Mucosa of rectum (tissue), 2 donors: ENCODE measurements around the gene ART4.

ENCODE experiments used
- H3K27ac ChIP-seq, 2 donors: one replicate each; pipeline ENCODE4 v1.7.0; 2013; ENCODE audit warnings: inconsistent platforms in 2 of 2, low read depth in 2 of 2, low read length in 2 of 2
- H3K27me3 ChIP-seq, 2 donors: one replicate each; pipeline ENCODE4 v1.7.0; 2013; ENCODE audit warnings: low read length in 2 of 2; ENCODE audit not compliant: control insufficient read depth in 2 of 2, insufficient read depth in 2 of 2
- H3K36me3 ChIP-seq, 2 donors: one replicate each; pipeline ENCODE4 v1.7.0; 2013; ENCODE audit warnings: low read length in 2 of 2; ENCODE audit not compliant: control insufficient read depth in 2 of 2, insufficient read depth in 2 of 2
- H3K4me1 ChIP-seq, 2 donors: one replicate each; pipeline ENCODE4 v1.7.0; 2013; ENCODE audit warnings: low read length in 2 of 2, mild to moderate bottlenecking in 1 of 2; ENCODE audit not compliant: control insufficient read depth in 2 of 2, insufficient read depth in 2 of 2
- H3K4me3 ChIP-seq, 2 donors: one replicate each; pipeline ENCODE4 v1.7.0; 2013; ENCODE audit warnings: low read length in 2 of 2
- H3K9ac ChIP-seq, 2 donors: one replicate each; pipeline ENCODE4 v1.7.0; 2013; ENCODE audit warnings: low read length in 2 of 2, low read depth in 1 of 2, mild to moderate bottlenecking in 1 of 2
- H3K9me3 ChIP-seq, 2 donors: one replicate each; pipeline ENCODE4 v1.7.0; 2013; ENCODE audit warnings: low read length in 2 of 2; ENCODE audit not compliant: control insufficient read depth in 2 of 2
- donor health status: healthy.
- donor health status: Normal muscosa, but diverticular disease.

ART4 gene

DNA sequence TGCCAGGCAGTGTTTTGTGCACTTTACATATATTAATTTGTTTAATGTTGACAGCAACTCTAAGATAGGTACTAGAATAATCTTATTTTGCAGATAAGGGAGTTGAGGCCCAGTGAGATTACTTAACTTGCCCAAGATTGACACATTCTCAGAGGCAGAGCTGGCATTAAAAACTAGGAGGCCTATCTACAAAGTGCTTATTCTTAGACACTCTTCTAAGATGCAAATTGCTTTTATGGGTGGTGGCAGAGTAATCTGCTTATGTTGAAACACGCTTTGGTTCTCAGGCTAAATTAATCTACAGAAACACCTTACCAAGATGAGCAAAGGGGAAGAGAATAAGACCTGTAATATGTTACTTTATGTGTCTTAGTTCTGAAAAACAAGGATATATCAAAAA is 35.2 kb upstream of the ART4 start:
- H3K27ac ChIP-seq, result no peak overlapping the region
- no peaks in the 10 kb centered on the region for H3K9me3 ChIP-seq
- H3K9ac ChIP-seq, result no peak overlapping the region
- H3K27me3 ChIP-seq, result no peaks in the 10 kb centered on the region
- H3K4me1 ChIP-seq, result no peaks in the 10 kb centered on the region
- no peaks in the 10 kb centered on the region for H3K36me3 ChIP-seq
- no peak overlapping the region for H3K4me3 ChIP-seq

- H3K4me3 ChIP-seq, result no peak overlapping the region
- no peaks in the 10 kb centered on the region for H3K4me1 ChIP-seq
- H3K27ac ChIP-seq, result no peak overlapping the region
- no peaks in the 10 kb centered on the region for H3K9me3 ChIP-seq
- H3K36me3 ChIP-seq, result no peaks in the 10 kb centered on the region
- H3K9ac ChIP-seq, result no peak overlapping the region
- H3K27me3 ChIP-seq, result no peaks in the 10 kb centered on the region
These were observed 33.5 kb upstream of the ART4 start for GRCh38 chr12:14876833-14877232.

- Histone ChIP-seq H3K27ac (no peak overlapping the region), H3K9me3 (no peaks in the 10 kb centered on the region), H3K4me3 (no peak overlapping the region), H3K36me3 (no peaks in the 10 kb centered on the region), H3K9ac (no peak overlapping the region), H3K4me1 (no peaks in the 10 kb centered on the region), H3K27me3 (no peaks in the 10 kb centered on the region)
These were observed 31.6 kb upstream of the ART4 start for GRCh38 chr12:14874882-14875281.

DNA sequence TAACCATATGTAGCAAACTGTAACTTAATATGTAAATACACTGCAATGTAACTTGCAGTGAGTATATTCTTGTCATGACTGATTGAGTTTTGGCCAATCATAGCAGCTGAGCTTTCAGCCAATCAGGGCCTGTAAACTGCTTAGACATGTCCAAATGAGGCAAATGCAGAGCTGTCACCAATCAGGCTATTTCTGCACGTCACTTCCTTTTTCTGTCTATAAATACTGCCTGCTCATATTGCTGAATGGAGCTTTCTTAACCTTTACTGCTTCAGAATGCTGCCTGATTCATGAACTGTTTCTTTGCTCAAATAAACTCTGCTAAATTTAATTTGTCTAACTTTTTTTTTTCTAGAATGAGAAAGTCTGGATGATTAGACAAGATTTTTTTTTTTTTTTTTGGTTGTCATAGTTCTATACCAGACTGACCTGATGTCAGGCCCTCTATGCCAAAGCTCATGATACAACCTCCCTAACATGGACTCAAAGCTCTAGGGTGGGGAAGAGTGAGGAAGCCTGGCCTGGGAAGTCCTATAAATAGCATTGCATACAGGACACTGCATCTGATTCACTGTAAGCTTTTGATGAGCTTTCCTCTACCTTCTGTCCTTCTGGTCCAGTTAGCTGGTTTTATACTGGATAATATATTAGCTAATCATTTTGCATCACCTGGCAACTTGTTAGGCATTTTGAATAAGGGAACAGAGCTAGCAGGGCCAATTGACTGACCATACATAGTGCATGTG is 30.3 kb upstream of the ART4 start:
- H3K4me3 ChIP-seq, result no peak overlapping the region
- no peaks in the 10 kb centered on the region for H3K27me3 ChIP-seq
- H3K27ac ChIP-seq, result no peak overlapping the region
- H3K9me3 ChIP-seq, result no peaks in the 10 kb centered on the region
- no peaks in the 10 kb centered on the region for H3K4me1 ChIP-seq
- no peak overlapping the region for H3K9ac ChIP-seq
- no peaks in the 10 kb centered on the region for H3K36me3 ChIP-seq

DNA sequence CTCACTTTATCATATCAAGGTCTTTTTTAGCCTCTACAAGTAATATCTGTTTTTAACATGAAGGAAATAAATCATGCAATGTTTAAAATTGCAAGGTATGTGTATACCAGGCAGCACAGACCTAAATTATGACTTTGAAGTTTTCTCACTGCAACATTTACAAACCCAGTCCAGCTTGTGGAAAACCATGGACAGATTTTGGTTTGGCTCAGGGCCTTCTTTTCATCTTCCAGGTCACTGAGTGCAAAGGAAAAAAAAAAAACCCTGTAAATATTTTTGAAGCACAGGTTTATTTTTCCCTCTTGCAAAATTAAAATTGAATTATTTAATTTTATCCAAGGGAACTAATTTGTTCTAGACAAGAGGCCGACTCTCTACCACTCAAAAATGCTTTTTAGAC is 28.6 kb upstream of the ART4 start:
- Histone ChIP-seq H3K4me3 (no peak overlapping the region), H3K9me3 (no peaks in the 10 kb centered on the region), H3K27ac (no peak overlapping the region), H3K36me3 (no peaks in the 10 kb centered on the region), H3K4me1 (no peaks in the 10 kb centered on the region), H3K9ac (no peak overlapping the region), H3K27me3 (no peaks in the 10 kb centered on the region)

DNA sequence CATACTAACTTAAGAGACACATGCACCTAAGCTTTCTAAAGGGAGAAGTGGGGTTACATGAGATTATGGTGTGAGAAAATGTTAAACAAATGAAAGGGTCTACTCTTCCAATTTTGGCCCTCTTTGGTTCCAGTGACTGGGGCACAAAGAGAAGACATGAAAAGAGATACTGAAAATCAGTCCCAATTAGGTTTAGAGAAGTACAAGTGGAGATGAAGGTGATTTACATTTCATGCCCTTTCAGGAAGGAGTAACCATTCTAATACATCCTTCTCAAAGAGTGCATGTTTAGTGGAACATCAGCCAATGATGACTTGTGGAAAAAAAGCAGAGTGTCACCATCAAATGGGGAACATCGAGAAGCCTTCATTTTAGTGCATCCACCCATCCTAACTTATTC is 27.9 kb upstream of the ART4 start:
- no peak overlapping the region for H3K9ac ChIP-seq
- no peaks in the 10 kb centered on the region for H3K4me1 ChIP-seq
- no peaks in the 10 kb centered on the region for H3K9me3 ChIP-seq
- no peak overlapping the region for H3K27ac ChIP-seq
- no peaks in the 10 kb centered on the region for H3K27me3 ChIP-seq
- H3K4me3 ChIP-seq, result no peak overlapping the region
- H3K36me3 ChIP-seq, result no peaks in the 10 kb centered on the region

DNA sequence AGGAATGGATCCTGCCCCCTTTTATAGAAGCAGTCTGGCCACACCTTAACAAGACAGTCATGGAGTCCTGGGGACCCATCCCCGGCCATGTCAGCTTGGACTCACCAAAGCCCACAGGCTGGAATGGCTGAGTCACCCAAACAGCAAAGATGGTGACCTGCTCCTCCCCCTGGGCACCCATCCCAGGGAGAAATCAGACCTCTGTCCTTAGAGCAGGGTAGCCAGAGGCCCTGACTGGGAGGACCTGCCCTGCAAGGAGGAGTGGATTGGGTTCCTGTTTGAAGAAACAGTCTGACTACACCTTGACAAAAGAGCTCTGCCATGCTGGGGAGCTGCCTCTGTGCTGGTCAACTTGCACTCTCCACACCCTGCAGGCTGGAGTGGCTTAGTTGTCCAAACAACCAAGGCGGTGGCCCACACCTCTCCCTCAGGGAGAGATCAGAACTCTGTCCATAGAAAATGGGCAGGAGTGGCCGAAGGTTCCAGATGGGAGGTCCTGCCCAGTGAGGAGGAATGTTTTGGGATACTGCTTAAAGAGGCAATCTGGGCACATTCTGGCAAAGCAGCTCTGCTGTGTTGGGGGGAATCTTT is 25.7 kb upstream of the ART4 start:
- Histone ChIP-seq H3K4me3 (no peak overlapping the region), H3K27me3 (no peaks in the 10 kb centered on the region), H3K4me1 (no peaks in the 10 kb centered on the region), H3K36me3 (no peaks in the 10 kb centered on the region), H3K27ac (no peak overlapping the region), H3K9me3 (no peaks in the 10 kb centered on the region), H3K9ac (no peak overlapping the region)

DNA sequence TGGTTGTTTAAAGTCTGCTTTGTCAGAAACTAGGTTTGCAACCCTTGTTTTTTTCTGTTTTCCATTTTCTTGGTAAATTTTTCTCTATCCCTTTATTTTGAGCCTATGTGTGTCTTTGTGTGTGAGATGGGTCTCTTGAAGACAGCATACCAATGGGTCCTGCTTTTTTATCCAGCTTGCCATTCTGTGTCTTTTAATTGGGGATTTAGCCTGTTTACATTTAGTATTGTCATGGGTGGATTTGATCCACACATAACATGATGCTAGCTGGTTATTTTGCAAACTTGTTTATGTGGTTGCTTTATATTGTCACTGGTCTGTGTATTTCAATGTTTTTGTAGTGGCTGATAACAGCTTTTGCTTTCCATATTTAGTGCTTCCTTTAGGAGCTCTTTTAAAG is 17.2 kb upstream of the ART4 start:
- Histone ChIP-seq H3K27ac (no peak overlapping the region), H3K4me3 (no peak overlapping the region), H3K36me3 (no peaks in the 10 kb centered on the region), H3K27me3 (no peaks in the 10 kb centered on the region), H3K9me3 (no peaks in the 10 kb centered on the region), H3K9ac (no peak overlapping the region), H3K4me1 (no peaks in the 10 kb centered on the region)

GRCh38 chr12:14858513-14858912 is 15.2 kb upstream of the ART4 start:
- Histone ChIP-seq H3K27me3 (no peaks in the 10 kb centered on the region), H3K36me3 (no peaks in the 10 kb centered on the region), H3K27ac (no peak overlapping the region), H3K4me1 (no peaks in the 10 kb centered on the region), H3K9ac (no peak overlapping the region), H3K4me3 (no peak overlapping the region), H3K9me3 (no peaks in the 10 kb centered on the region)

DNA sequence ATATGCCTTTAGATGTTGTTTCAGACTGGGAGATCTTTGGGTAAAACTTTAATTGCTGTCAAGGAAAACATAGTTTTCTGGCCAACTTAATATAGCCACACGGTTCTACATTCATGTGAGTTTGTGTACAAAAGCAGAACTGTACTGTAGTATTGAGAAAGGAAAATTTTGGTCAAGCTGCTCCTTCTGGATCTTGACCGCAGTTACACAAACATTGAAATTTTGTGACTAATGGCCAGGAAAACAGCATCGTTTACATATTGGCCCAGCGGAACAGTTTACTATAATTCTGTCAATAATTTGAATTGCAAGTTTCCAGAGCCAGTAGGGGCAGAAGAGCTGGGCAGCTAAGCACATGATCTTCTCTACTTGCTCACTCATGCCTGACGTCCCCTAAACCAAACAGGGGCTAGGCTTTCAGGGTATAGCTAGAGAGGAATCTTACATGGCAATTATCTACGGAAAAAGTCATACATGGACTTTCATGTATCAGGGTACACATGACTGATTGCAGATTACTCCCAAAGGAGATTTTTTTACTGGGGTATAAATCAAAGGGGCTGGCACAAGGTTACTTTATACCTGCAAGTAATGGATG is 11.4 kb upstream of the ART4 start:
- Histone ChIP-seq H3K9me3 (no peaks in the 10 kb centered on the region), H3K4me3 (no peak overlapping the region), H3K9ac (no peak overlapping the region), H3K27ac (no peak overlapping the region), H3K4me1 (no peaks in the 10 kb centered on the region), H3K27me3 (no peaks in the 10 kb centered on the region), H3K36me3 (no peaks in the 10 kb centered on the region)
